HG02943 (cell line): Measurements from ENCODE around the gene KCTD16.

Experiments used
- ATAC-seq: cut with Tn5 transposase; IDR thresholded peaks from one replicate; pipeline ENCODE4 v1.9.1; 2021; ENCODE audit warnings: mild to moderate bottlenecking, low read depth, moderate library complexity; ENCODE audit not compliant: unreplicated experiment

Gene KCTD16

DNA sequence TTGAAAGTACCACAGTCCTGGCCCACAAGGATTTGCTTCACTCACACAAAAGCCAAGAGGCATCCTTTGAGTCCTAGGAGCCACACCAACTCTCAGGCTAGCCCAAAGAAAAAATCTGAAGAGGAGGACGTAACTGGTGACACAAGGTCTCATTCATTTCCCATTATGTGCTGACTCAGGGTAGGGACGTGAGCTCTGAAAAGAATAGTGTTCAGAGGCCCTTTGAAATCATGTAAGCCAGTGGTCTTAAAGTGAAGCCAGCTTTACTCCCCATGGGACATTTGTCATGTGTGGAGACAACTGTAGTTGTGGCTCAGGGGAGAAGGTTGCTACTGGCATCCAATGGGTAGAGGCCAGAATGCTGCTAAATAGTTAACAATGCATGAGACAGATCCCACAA lies 332.4 kb downstream of the KCTD16 start:
- no peak for ATAC-seq

DNA sequence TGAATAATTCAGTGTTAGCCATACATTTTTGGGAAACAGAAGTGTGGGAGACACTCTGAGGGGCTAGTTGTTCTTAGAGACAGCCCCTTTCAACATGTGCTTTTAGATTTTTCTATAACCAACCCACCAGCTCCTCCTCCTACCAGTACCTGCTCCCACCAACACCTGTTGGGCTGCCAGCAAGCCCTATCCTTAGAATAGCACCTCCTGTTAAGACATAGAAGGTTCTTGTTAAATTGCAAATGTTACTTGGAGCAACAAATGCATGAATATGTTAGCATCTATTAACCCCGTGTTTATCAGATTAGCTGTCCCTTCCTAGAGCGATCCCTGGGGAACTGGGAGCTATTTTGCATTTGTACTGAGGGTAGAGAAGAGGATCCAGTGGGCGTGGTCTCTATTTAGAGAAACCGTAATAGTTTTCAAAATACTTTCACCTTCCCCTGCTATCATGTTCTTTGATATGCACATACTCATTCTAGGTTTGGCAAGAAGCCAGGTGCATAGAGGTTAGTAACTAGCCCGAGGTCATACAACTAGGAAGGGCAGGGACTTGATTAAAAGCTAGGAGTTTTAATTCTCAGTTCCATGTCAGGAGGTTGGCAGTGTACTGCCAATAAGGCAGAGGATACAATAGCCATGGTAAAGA lies 334.4 kb downstream of the KCTD16 start:
- ATAC-seq = no peak

DNA sequence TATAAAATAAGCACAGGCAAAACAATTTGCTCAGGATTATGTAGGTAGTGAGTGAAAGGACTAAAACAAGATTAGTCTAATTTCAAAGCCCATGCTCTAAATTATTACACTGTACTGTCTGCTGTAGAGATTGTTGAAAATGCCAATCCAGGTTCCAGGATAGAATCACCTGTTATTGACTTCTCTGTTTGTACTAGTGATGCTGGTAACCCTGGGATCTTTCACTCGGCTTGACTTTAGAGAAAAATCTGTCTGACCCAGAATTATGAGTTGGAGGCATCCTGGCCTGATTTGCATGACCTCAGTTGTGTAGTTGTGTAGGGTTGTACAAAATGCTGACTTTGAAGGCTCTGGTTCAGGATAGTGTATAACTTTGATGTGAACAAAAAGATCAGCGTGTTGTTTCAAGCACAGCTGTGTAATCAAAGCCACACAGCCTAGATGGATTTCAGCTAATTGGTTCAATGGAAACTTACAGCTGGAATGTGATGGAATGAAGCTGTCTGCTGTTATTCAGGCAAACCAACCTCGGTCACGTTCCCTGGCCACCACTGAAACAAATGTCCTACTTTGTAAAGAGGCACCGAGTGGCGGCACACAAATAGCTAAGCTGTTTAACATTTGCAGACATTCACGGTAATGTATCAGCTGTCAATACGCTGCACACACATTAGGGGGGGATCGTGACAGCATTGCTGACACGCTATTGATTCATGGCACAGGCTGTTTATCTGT lies 340.3 kb downstream of the KCTD16 start:
- no peak for ATAC-seq

DNA sequence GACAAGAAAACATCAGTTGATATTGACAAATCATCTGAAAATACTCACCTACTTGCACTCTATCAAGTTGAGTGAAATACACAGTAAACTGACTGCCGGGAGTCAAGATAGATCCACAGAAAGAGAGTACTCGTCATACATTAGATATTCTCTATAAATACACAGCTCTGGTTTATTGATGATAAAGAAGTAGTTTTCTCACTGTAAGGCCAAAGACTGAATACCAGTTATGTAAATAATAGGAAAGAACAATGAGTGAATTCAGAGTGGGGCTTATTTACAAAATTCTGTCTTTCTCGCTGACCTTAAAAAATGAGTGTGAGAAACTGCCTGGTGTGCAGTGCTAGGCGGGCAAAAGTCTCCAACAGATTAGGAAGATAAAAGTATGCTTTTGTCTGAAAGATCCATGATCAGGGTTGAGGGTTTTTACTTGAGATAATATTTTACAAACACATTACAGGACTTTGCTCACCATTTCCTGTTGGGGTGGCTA lies 341.0 kb downstream of the KCTD16 start:
- ATAC-seq = no peak

DNA sequence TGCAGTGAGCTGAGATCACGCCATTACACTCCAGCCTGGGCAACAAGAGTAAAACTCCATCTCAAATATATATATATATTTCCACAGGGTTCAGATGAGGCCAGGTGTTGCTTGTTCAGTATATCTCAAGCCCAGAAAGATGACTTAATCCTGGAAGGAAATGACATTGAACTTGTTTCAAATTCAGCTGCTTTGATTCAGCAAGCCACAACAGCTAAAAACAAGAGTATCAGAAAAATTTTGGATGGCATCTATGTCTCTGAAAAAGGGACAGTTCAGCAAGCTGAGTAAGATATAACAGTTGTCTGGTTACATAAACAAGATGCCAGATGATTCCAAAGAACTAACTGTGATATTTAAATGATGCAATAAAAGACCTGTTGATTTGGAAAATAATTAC lies 352.0 kb downstream of the KCTD16 start:
- no peak for ATAC-seq

DNA sequence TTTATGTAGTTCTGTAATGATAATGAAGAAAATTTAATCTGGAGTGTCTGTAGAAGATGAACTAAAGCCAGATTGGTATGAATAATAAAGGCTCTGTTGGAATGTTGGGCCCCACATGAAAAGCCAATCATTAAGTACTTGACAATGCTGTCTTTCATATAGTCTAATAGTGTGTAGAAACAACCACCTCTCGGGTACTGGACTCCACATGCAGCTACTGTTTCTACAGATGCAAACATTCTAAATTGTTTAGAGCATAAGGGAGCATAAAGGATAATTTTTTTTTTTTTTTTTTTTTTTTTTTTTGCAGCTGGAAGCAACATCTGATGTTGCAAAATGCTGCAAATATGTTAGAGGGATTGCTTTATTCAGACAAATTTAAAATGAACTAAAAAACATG lies 354.3 kb downstream of the KCTD16 start:
- ATAC-seq = no peak

DNA sequence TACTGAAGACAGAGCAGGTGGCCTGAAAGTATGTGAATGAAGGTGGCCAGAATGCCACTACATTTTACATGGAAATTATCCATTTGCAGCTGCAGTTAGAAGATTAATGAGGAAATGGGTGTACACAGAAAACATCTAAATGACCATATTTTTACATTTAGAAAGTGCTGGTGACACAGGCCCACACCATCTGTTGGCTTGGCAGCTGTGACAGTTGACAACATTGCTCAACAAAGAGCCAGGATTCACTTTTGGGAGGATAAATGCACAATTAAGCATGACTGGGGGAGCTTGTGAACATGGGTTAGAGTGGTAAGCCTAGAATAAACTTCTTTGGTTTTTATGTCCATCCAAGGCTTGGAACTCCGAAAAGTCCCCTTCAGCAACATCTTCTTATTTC lies 360.5 kb downstream of the KCTD16 start:
- ATAC-seq = no peak
